Medulla oblongata (tissue), 1 donor: Measurements from ENCODE around the gene CR1.
A peak's percentile ranks its signal among the peaks of the same experiment; 100 is the strongest.
"Not testable (repeated sequence)": the region's sequence is repeated elsewhere in the genome, so short reads cannot be mapped to it uniquely, and the experiment has no call there.

Experiments
- DNase-seq: peaks from one replicate; pipeline ENCODE4 v3.0.0-alpha.2; 2015; ENCODE audit errors: extremely low spot score

The CR1 gene

DNA sequence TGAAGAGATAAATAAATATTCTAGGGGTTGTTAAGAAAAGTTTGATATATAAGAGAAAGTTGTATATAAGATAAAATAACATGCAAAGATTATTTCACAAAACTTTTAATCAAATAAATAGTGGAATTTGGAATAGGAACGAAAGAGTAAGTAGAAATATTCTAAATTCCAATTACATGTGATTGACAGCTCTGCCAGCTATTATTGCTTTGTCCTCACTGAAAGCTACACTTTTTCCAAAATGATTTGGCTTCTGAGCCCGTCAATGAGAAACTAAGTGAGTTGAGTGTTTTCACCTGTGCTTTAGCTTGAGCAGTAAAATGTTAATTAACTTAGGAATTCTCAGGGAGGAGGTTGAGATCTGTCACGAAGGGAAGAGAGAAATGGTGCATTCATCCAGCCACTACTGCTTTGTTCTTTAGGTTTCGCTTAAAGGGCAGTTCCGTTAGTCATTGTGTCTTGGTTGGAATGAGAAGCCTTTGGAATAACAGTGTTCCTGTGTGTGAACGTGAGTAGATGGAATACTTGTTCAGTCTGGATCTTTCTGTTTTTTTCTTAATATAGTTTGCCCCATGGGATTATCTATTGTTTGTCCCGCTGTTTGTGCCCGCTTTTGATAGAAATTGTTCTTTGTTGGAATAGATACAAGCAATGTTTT lies 85.7 kb downstream of the CR1 start:
- peak; percentile 21 for DNase-seq

GRCh38 chr1:207589506-207589905 lies 93.5 kb downstream of the CR1 start:
- not testable (repeated sequence) for DNase-seq

- peak; percentile 71 for DNase-seq
Observed at GRCh38 chr1:207591205-207591604, 95.2 kb downstream of the CR1 start.

DNA sequence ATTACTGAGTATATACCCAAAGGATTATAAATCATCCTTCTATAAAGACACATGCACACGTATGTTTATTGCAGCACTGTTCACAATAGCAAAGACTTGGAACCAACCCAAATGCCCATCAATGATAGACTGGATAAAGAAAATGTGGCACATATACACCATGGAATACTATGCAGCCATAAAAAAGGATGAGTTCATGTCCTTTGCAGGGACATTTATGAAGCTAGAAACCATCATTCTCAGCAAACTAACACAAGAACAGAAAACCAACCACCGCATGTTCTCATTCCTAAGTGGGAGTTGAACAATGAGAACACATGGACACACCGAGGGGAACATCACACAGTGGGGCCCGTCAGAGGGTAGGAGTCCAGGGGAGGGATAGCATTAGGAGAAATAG lies 98.1 kb downstream of the CR1 start:
- not testable (repeated sequence) for DNase-seq

DNA sequence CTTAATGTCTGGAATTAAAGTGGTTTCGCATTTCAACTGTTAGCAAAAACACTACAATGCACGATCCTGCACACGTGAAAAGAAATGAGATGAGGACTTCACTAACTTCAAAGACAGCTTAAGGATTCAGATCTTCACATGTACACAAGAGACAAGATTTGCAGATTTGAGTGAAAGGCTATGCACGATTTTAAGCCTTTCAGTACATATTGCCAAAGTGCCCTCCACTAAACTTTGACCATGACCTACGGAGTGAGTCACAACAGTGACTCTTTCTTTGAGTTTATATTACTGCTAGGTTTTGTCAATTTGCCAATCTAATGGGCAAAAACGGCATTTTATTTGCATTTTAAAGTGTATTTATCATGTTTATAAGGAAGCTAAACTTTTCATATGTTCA lies 107.8 kb downstream of the CR1 start:
- no peak for DNase-seq

- DNase-seq: no peak
Observed at GRCh38 chr1:207605444-207606361, 109.7 kb downstream of the CR1 start.

DNA sequence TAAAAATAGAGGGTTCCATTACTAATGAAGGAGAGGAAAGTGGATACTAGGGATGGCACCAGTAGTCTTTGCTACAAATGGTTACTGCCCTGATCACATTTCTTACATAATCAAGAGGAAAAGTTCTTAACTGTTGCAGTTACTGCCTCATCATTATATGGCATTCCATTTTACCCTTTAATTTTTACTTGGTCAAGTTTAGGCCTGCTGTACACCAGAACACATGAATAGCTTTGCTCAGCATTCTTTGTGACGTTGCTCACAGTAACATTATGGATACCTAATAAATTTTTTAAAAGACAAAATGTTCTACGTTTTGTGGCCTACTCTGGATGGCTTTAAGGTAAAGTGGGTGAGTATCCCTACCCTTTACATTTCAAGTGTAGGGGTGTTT lies 110.4 kb downstream of the CR1 start:
- DNase-seq: no peak

DNA sequence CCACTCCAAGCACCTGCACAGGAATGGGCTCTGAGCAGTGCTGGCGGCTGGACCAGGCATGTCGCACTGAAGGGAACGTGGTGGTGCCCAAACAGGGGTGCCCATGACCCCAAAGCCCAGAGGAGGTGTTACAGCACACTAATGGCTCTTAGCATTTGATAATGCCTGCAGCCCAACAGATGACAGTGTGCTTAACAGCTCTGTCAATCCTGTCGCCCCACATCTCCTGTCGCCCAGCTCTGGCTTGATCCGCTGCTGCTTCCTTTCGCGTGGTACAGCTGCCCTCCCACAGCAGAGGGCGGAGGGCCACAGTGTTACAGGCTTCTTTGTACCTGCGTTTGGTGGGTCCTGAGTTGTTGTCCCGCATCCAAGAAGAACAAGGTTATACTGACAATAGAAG lies 116.8 kb downstream of the CR1 start:
- DNase-seq: no peak

DNA sequence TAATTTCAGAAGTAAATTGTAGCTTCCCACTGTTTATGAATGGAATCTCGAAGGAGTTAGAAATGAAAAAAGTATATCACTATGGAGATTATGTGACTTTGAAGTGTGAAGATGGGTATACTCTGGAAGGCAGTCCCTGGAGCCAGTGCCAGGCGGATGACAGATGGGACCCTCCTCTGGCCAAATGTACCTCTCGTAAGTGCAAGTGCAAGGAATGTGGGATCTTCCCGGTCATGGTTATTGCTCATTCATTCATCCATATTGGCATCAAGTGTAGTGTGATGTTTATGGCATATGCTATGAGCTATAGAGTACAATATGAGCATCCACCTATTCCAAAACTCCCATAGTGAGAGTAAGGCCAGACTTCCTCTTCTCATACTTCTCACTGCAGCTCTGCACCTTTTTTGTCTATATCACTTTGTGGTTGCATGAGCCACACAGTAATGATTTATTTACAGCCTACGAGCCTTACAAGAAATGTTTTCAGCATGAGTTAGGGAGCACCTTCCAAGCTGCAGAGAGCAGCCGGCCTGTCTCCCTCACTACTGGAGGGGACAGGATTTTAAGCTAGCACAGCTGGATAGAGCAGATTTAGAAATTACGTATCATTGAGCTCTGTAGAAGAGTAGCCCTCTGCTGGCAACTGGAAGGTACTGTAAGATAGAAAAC lies 124.0 kb downstream of the CR1 start:
- DNase-seq: peak; percentile 61

- no peak for DNase-seq
Observed at GRCh38 chr1:207620543-207620893, 124.6 kb downstream of the CR1 start.

DNA sequence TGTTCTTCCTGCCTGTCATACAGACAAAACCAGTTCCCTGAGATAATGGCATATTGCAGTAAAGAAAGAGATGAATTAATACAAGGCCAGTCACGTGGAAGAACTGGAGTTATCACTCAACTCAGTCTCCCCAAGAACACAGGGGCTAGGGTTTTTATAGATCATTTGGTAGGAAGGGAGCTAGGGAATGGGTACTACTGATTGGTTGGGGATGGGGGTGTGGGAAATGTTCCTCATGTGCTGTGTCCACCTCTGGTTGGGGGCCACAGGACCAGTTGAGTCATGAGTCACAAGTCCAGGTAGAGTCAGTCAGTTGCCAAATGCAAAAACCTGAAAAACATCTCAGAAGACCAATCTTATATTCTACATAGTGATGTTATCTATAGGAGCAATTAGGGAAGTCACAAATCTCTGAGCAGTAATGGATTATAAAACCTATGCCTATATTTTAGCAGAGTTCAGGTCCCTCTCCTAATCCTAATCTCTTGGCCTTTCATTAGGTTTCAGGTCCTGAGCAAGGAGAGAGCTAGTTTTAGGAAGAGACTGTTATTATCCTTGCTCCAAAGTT lies 129.6 kb downstream of the CR1 start:
- DNase-seq: not testable (repeated sequence)

- no peak for DNase-seq
Observed at GRCh38 chr1:207626972-207627337, 131.0 kb downstream of the CR1 start.

DNA sequence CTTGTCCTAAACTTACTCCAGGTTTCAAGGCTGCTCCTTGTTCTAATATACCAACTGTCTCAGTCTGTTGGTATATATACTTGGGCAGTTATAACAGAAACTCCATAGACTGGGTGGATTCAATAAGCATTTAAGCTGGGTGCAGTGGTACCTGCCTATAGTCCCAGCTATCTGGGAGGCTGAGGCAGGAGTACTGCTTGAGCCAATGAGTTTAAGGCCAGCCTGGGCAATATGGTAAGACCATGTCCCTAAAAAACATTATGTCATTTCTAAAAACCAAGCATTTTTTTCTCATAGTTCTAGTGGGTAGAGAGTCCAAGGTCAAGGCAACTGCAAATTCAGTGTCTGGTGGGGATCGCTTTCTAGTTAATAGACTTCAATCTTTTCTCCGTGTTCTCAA lies 131.5 kb downstream of the CR1 start:
- no peak for DNase-seq

- DNase-seq: no peak
Observed at GRCh38 chr1:207628776-207629175, 132.8 kb downstream of the CR1 start.

DNA sequence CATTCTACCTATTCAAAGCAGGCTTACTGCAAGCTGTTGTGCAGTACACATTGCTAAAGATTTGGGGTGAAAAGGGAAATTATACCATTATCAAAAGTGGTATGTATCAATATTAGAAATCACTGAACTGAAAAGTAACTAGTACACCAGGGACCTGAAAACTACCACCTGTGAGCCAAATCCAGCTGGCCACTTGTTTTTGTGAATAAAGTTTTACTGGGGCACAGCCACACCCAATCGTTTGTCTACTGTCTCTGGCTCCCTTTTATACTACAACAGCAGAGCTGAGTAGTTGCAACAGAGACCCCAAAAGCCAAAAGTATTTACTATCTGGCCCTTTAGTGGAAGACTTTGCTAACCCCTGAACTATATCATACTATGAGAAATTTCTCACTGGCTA lies 135.2 kb downstream of the CR1 start:
- DNase-seq: no peak

DNA sequence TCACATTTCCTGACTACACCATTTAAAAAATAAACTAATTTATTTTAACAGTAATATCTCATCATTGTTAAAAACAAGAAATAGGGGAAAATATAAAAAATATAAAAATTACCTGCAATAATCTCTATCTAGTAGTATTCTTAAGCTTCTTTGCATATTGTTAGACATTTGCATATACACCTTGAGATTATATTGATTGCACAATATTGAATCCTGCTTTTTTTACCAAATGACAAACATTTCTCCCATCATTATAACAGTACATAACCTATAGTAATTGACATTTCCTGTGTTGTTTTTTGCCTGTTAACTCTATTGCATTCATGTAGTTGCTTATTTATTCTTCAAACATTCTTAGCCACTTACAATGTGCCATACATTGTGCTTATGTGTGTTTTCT lies 137.3 kb downstream of the CR1 start:
- no peak for DNase-seq

- DNase-seq: not testable (repeated sequence)
Observed at GRCh38 chr1:207633699-207634289, 137.8 kb downstream of the CR1 start.

DNA sequence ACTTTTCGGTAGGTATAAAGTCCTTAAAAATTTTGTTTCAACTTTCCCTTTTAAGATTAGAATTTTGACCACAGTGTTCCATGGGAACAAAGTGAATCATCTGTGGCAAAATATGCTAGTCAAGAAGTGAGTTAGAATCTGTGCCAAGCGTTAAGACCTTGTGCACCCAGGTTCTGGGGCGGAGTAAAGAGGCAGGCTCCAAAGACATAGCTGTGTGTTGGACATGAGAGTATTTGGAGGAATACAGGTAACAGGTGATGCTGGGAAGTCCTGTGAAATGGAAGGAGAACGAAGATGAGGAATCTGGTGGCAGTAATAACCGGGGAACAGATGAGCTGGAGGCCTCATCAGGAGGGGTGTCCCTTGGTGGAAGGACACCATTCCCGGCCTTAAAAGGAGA lies 138.3 kb downstream of the CR1 start:
- DNase-seq: not testable (repeated sequence)

DNA sequence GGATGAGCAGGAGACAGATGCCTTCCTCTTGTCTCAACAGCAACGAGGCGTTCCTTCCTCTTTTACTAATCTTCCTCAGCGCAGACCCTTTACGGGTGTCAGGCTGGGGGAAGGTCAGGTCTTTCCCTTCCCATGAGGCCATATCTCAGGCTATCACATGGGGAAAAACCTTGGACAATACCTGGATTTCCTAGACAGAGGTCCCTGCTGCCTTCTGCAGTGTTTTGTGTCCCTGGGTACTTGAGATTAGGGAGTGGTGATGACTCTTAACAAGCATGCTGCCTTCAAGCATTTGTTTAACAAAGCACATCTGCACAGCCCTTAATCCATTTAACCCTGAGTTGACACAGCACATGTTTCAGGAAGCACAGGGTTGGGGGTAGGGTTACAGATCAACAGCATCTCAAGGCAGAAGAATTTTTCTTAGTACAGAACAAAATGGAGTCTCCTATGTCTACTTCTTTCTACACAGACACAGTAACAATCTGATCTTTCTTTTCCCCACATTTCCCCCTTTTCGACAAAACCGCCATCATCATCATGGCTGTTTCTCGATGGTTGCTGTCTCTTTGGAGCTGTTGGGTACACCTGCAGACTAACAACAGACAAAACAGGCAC lies 139.7 kb downstream of the CR1 start:
- not testable (repeated sequence) for DNase-seq

GRCh38 chr1:207638487-207639145 lies 142.7 kb downstream of the CR1 start:
- peak; percentile 49 for DNase-seq

GRCh38 chr1:207639362-207639761 lies 143.4 kb downstream of the CR1 start:
- DNase-seq: not testable (repeated sequence)
